ENCODE results near the gene CCDC93.
"Not testable (repeated sequence)": the region's sequence is repeated elsewhere in the genome, so short reads cannot be mapped to it uniquely, and the experiment has no call there.

The CCDC93 gene

GRCh38 chr2:118045286-118045685, 31.4 kb upstream of the CCDC93 start:
- no peak for DNase-seq

- no peak for DNase-seq
Measured at GRCh38 chr2:118044854-118045253, 31.0 kb upstream of the CCDC93 start.

- DNase-seq: no peak
Measured at GRCh38 chr2:118044103-118044716, 30.3 kb upstream of the CCDC93 start.

GRCh38 chr2:118040891-118041290, 27.0 kb upstream of the CCDC93 start:
- no peak for DNase-seq

- no peak for DNase-seq
Measured at GRCh38 chr2:118032169-118033013, 18.5 kb upstream of the CCDC93 start.

- DNase-seq: no peak
Measured at GRCh38 chr2:118031566-118031965, 17.7 kb upstream of the CCDC93 start.

- no peak for DNase-seq
Measured at GRCh38 chr2:118029025-118029424, 15.2 kb upstream of the CCDC93 start.

- no peak for DNase-seq
Measured at GRCh38 chr2:118021356-118021755, 7.5 kb upstream of the CCDC93 start.

- DNase-seq: no peak
Measured at GRCh38 chr2:118019821-118020220, 6.0 kb upstream of the CCDC93 start.

GRCh38 chr2:118016911-118017310, 3.0 kb upstream of the CCDC93 start:
- DNase-seq: no peak

GRCh38 chr2:118015761-118016160, 1.9 kb upstream of the CCDC93 start:
- DNase-seq: not testable (repeated sequence)

- no peak for DNase-seq
Measured at GRCh38 chr2:118014492-118014824, 588 bp upstream of the CCDC93 start.

GRCh38 chr2:118013221-118013723, 598 bp downstream of the CCDC93 start:
- DNase-seq: no peak

- DNase-seq: no peak
Measured at GRCh38 chr2:118012778-118013177, 1.1 kb downstream of the CCDC93 start.

- DNase-seq: no peak
Measured at GRCh38 chr2:118010473-118010872, 3.4 kb downstream of the CCDC93 start.

- no peak for DNase-seq
Measured at GRCh38 chr2:118006861-118007260, 7.0 kb downstream of the CCDC93 start.

- DNase-seq: no peak
Measured at GRCh38 chr2:118006326-118006725, 7.5 kb downstream of the CCDC93 start.

- peak; percentile 44 for DNase-seq
Measured at GRCh38 chr2:118003396-118003824, 10.5 kb downstream of the CCDC93 start.

- no peak for DNase-seq
Measured at GRCh38 chr2:118000041-118000440, 13.8 kb downstream of the CCDC93 start.

GRCh38 chr2:117997872-117998454, 15.9 kb downstream of the CCDC93 start:
- no peak for DNase-seq

GRCh38 chr2:117996525-117996924, 17.3 kb downstream of the CCDC93 start:
- DNase-seq: no peak

GRCh38 chr2:117994729-117995128, 19.1 kb downstream of the CCDC93 start:
- no peak for DNase-seq

GRCh38 chr2:117989854-117990438, 23.9 kb downstream of the CCDC93 start:
- no peak for DNase-seq

GRCh38 chr2:117987121-117987520, 26.7 kb downstream of the CCDC93 start:
- DNase-seq: no peak

Data from GDM1 (cell line).